Mesodermal cell (in vitro differentiated cells): ENCODE results near the gene LAPTM4A.

ENCODE experiments used
- H3K27ac ChIP-seq: 2 replicates; pipeline ENCODE4 v1.7.0; 2013; ENCODE audit warnings: mild to moderate bottlenecking, low read depth, low read length, moderate library complexity; ENCODE audit not compliant: severe bottlenecking
- H3K36me3 ChIP-seq: 2 replicates; pipeline ENCODE4 v1.7.1; 2013; ENCODE audit warnings: mild to moderate bottlenecking, low read length, moderate library complexity; ENCODE audit not compliant: control insufficient read depth, insufficient read depth
- H3K4me1 ChIP-seq: one replicate; pipeline ENCODE4 v1.7.1; 2013; ENCODE audit warnings: mild to moderate bottlenecking, low read length; ENCODE audit not compliant: insufficient read depth, control insufficient read depth, poor library complexity, severe bottlenecking
- H3K4me3 ChIP-seq: 2 replicates; pipeline ENCODE4 v1.7.0; 2013; ENCODE audit warnings: low read length, control low read depth, mild to moderate bottlenecking; ENCODE audit not compliant: insufficient read depth, poor library complexity, severe bottlenecking; ENCODE audit errors: extremely low read depth
- H3K9me3 ChIP-seq: 2 replicates; pipeline ENCODE4 v1.7.1; 2013; ENCODE audit warnings: mild to moderate bottlenecking, low read length, moderate library complexity; ENCODE audit not compliant: control insufficient read depth
- WGBS, 2 experiments: methylation state at CpG; one replicate each; pipeline ENCODE4 v1.1.5; 2013; ENCODE audit warnings: missing lambda C conversion rate in 2 of 2; ENCODE audit not compliant: insufficient coverage in 2 of 2; 5-methylcytosine and 5-hydroxymethylcytosine counted together

The LAPTM4A gene

GRCh38 chr2:20062615-20063545 is 11.5 kb upstream of the LAPTM4A start:
- no peak overlapping the region for H3K27ac ChIP-seq
- H3K36me3 ChIP-seq: no peaks in the 10 kb centered on the region
- H3K9me3 ChIP-seq: no peaks in the 10 kb centered on the region
- no peak overlapping the region for H3K4me3 ChIP-seq
- WGBS, 2 experiments: 90 to 93% methylated on average over 7 of the region's 11 CpGs
- no peaks in the 10 kb centered on the region for H3K4me1 ChIP-seq

- WGBS, 2 experiments: 90 to 92% methylated on average over 3 to 5 of the region's 5 CpGs
- no peaks in the 10 kb centered on the region for H3K36me3 ChIP-seq
- H3K4me1 ChIP-seq: no peaks in the 10 kb centered on the region
- no peak overlapping the region for H3K4me3 ChIP-seq
- no peak overlapping the region for H3K27ac ChIP-seq
- H3K9me3 ChIP-seq: no peaks in the 10 kb centered on the region
Observed at GRCh38 chr2:20061940-20062339, 10.5 kb upstream of the LAPTM4A start.

- H3K4me1 ChIP-seq: no peaks in the 10 kb centered on the region
- no peak overlapping the region for H3K4me3 ChIP-seq
- WGBS, 2 experiments: 100% methylated on average over 1 of the region's 3 CpGs; no CpG with 5 or more reads in 1 of the 2 experiments
- no peak overlapping the region for H3K27ac ChIP-seq
- no peaks in the 10 kb centered on the region for H3K9me3 ChIP-seq
- no peaks in the 10 kb centered on the region for H3K36me3 ChIP-seq
Observed at GRCh38 chr2:20061476-20061875, 10.0 kb upstream of the LAPTM4A start.

GRCh38 chr2:20060106-20060505 is 8.7 kb upstream of the LAPTM4A start:
- H3K4me1 ChIP-seq: no peaks in the 10 kb centered on the region
- H3K36me3 ChIP-seq: no peaks in the 10 kb centered on the region
- H3K27ac ChIP-seq: no peak overlapping the region
- H3K9me3 ChIP-seq: no peaks in the 10 kb centered on the region
- H3K4me3 ChIP-seq: no peak overlapping the region
- WGBS, 2 experiments: no CpG with 5 or more reads among the region's 1 CpG

- Histone ChIP-seq H3K9me3 (no peaks in the 10 kb centered on the region), H3K36me3 (no peaks in the 10 kb centered on the region), H3K27ac (no peak overlapping the region), H3K4me3 (no peak overlapping the region), H3K4me1 (no peaks in the 10 kb centered on the region)
- WGBS, 2 experiments: no CpG with 5 or more reads among the region's 1 CpG
Observed at GRCh38 chr2:20057268-20057667, 5.8 kb upstream of the LAPTM4A start.

GRCh38 chr2:20054931-20055330 is 3.5 kb upstream of the LAPTM4A start:
- Histone ChIP-seq H3K4me1 (no peaks in the 10 kb centered on the region), H3K36me3 (no peaks in the 10 kb centered on the region)
- no CpG with 5 or more reads among the region's 3 CpGs for WGBS, 2 experiments

GRCh38 chr2:20054119-20054518 is 2.7 kb upstream of the LAPTM4A start:
- Histone ChIP-seq H3K27ac (no peak overlapping the region), H3K4me3 (no peak overlapping the region), H3K9me3 (no peaks in the 10 kb centered on the region), H3K4me1 (no peaks in the 10 kb centered on the region), H3K36me3 (no peaks in the 10 kb centered on the region)
- 92 to 96% methylated on average over 5 of the region's 6 CpGs for WGBS, 2 experiments

More at GRCh38 chr2:20054931-20055330, 3.5 kb upstream of the LAPTM4A start:
- Histone ChIP-seq H3K9me3 (no peaks in the 10 kb centered on the region), H3K4me3 (no peak overlapping the region), H3K27ac (no peak overlapping the region)

GRCh38 chr2:20052861-20053281 is 1.4 kb upstream of the LAPTM4A start:
- Histone ChIP-seq H3K36me3 (no peaks in the 10 kb centered on the region), H3K4me1 (peaks cover 7% of the 10 kb centered on the region), H3K4me3 (peak overlapping the region; percentile 95), H3K9me3 (no peaks in the 10 kb centered on the region), H3K27ac (no peak overlapping the region)
- WGBS, 2 experiments: 92 to 100% methylated on average over 1 of the region's 5 CpGs

GRCh38 chr2:20052229-20052851 is 912 bp upstream of the LAPTM4A start:
- H3K9me3 ChIP-seq: no peaks in the 10 kb centered on the region
- peak overlapping the region; percentile 95 for H3K4me3 ChIP-seq
- H3K27ac ChIP-seq: peak overlapping the region; percentile 100
- no peaks in the 10 kb centered on the region for H3K36me3 ChIP-seq
- WGBS, 2 experiments: 3 to 7% methylated on average over 3 to 6 of the region's 10 CpGs
- H3K4me1 ChIP-seq: peaks cover 7% of the 10 kb centered on the region

GRCh38 chr2:20050646-20051531 is 539 bp downstream of the LAPTM4A start:
- Histone ChIP-seq H3K4me1 (peaks cover 7% of the 10 kb centered on the region), H3K4me3 (peak overlapping the region; percentile 95), H3K27ac (peak overlapping the region; percentile 100), H3K9me3 (no peaks in the 10 kb centered on the region), H3K36me3 (no peaks in the 10 kb centered on the region)
- WGBS, 2 experiments: 0% methylated on average over 32 to 41 of the region's 47 CpGs
